ENCODE data around the gene MRFAP1L1. TPM values are rescaled to one million over a fixed set of nuclear protein-coding genes. Genes with fewer than 3 reads are reported as not detected.

The MRFAP1L1 gene
- total RNA-seq, 1 experiment from 2014 or later, result 57.7 TPM

DNA sequence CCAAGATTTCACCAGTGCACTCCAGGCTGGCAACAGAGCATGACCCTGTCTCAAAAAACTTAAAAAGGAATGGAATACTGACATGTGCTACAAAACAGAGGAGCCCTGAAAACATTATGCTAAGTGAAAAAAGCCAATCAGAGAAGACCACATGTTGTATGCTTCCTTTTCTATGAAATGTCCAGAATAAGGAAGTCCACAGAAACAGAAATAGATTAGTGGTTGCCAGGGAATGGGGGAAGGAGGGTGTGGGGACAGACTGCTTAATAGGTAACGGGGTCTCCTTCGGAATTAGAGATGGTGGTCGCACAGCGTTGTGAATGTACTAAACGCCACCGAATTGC, 42.8 kb upstream of the MRFAP1L1 start:
- H3K23ac ChIP-seq (ENCODE audit: insufficient read length, low read depth, low read length), result no peak overlapping the region
- H3T11ph ChIP-seq (ENCODE audit: low read length), result no peak overlapping the region
- H2AFZ ChIP-seq (ENCODE audit: low read length), result no peak overlapping the region
- peaks cover 0 to 3% of the 10 kb centered on the region in 2 experiments; a peak in 1 of 5 replicates for H3K9me3 Mint-ChIP-seq
- H2BK15ac ChIP-seq (ENCODE audit: low read depth, low read length), result no peak overlapping the region
- no peaks in the 10 kb centered on the region; the same call in 1 of the 2 replicates for H3K27me3 Mint-ChIP-seq (ENCODE audit: low read depth)
- H3K4ac ChIP-seq (ENCODE audit: low read depth, low read length), result no peak overlapping the region
- no CpG with 5 or more reads among the region's 6 CpGs for WGBS (ENCODE audit: extremely low coverage, insufficient read length, low lambda C conversion rate)
- no peaks in the 10 kb centered on the region for H3K36me3 Mint-ChIP-seq (ENCODE audit: insufficient read depth in 1 of 3, low read depth in 3 of 3)
- H4K20me1 ChIP-seq (ENCODE audit: control insufficient read depth, insufficient read depth, insufficient read length), result no peaks in the 10 kb centered on the region
- H3K27me3 ChIP-seq (ENCODE audit: insufficient read depth, low read length), result no peaks in the 10 kb centered on the region
- no peaks in the 10 kb centered on the region for H3K23me2 ChIP-seq (ENCODE audit: insufficient read length, low read depth, low read length, poor library complexity, severe bottlenecking)
- H3K56ac ChIP-seq (ENCODE audit: insufficient read length, low read depth, low read length), result no peak overlapping the region
- no peak overlapping the region for H2BK12ac ChIP-seq (ENCODE audit: insufficient read length, low read depth, low read length)
- H4K8ac ChIP-seq (replicated peaks; ENCODE audit: insufficient read length, low read depth, low read length), result no peak overlapping the region
- H3K4me1 Mint-ChIP-seq, result peaks cover 7 to 17% of the 10 kb centered on the region in 2 experiments
- H2BK120ac ChIP-seq (ENCODE audit: low read depth, low read length, poor library complexity, severe bottlenecking), result no peak overlapping the region
- TF ChIP-seq, protein P1, sequence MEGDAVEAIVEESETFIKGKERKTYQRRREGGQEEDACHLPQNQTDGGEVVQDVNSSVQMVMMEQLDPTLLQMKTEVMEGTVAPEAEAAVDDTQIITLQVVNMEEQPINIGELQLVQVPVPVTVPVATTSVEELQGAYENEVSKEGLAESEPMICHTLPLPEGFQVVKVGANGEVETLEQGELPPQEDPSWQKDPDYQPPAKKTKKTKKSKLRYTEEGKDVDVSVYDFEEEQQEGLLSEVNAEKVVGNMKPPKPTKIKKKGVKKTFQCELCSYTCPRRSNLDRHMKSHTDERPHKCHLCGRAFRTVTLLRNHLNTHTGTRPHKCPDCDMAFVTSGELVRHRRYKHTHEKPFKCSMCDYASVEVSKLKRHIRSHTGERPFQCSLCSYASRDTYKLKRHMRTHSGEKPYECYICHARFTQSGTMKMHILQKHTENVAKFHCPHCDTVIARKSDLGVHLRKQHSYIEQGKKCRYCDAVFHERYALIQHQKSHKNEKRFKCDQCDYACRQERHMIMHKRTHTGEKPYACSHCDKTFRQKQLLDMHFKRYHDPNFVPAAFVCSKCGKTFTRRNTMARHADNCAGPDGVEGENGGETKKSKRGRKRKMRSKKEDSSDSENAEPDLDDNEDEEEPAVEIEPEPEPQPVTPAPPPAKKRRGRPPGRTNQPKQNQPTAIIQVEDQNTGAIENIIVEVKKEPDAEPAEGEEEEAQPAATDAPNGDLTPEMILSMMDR (conservative IDR thresholded peaks at IDR 0.05), result no peak
- H3K79me2 ChIP-seq (ENCODE audit: insufficient read depth, low read length), result no peaks in the 10 kb centered on the region
- no peak overlapping the region for H3K4me3 Mint-ChIP-seq
- H3K27ac ChIP-seq (ENCODE audit: insufficient read length, low read depth, low read length), result no peak overlapping the region
- no peak overlapping the region for H3K9ac ChIP-seq (ENCODE audit: extremely low read depth, insufficient read length, low read length)
- no peak overlapping the region for H4K91ac ChIP-seq (ENCODE audit: insufficient read length, low read depth, low read length)
- no peak overlapping the region for H3K27ac Mint-ChIP-seq
- H2BK20ac ChIP-seq (ENCODE audit: low read depth, low read length, poor library complexity, severe bottlenecking), result no peak overlapping the region
- no peak overlapping the region for H3K14ac ChIP-seq (ENCODE audit: insufficient read depth, low read length)
- no peak overlapping the region for H3K18ac ChIP-seq (ENCODE audit: insufficient read length, low read depth, low read length)
- H3K79me1 ChIP-seq (ENCODE audit: insufficient read depth, low read depth, low read length, poor library complexity, severe bottlenecking), result no peaks in the 10 kb centered on the region
- no peak for DNase-seq
- no peaks in the 10 kb centered on the region for H3K9me3 ChIP-seq (ENCODE audit: control insufficient read depth, low read depth, low read length)
- no peak overlapping the region for H4K5ac ChIP-seq (ENCODE audit: insufficient read length, low read depth, low read length)
- no peak overlapping the region for H3K4me2 ChIP-seq (ENCODE audit: insufficient read depth, insufficient read length, low read length)
- no peaks in the 10 kb centered on the region for H3K4me1 ChIP-seq (ENCODE audit: insufficient read depth, low read length)
- no peak overlapping the region for H2BK5ac ChIP-seq (ENCODE audit: insufficient read length, low read length)
- H2AK5ac ChIP-seq (ENCODE audit: insufficient read length, low read length), result no peak overlapping the region
